ENCODE results near the gene NFATC4.
"Not testable (repeated sequence)": the region's sequence is repeated elsewhere in the genome, so short reads cannot be mapped to it uniquely, and the experiment has no call there.

The NFATC4 gene

DNA sequence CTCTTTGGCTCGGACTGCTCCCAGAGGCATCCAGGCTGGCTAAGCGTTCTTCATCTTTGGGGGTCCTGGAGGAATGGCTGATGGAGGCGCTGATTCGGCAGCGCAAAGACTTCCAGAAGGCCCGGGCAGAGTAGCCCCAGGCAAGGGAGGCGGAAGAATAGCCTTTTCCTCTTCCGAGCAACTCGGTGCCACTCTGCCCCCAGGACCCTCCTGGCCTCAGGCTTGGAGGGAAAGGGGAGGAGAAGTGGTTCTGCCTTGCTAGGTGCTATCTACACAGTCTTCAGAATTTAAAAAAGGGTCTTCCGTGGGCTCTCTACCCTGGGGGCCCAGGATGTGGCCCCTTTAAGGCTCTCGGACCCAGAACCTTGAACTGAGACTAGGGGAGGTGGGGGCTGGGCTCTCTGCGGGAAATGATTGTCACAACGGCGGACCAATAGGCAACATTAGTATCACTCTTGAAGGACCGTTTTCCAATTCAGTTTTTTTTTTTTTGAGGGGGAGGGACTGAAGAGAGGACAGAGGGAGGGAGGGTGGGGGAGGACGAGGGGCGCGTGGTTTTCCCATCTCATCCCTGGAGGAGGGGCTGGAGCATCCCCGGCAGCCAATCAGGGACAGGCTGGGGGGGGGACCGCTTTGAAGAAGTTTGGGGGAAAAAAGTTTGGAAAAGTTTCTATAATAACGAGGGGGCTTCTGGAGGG is at the start of gene NFATC4:
NFATC4 (plus strand) TSS at position 671 of the 698 bp plus-strand sequence. CDS start 157 bp downstream, outside the sequence.
- no peak for DNase-seq

- no peak for DNase-seq
These were observed 46.6 kb upstream of the NFATC4 start for GRCh38 chr14:24321212-24321975.

DNA sequence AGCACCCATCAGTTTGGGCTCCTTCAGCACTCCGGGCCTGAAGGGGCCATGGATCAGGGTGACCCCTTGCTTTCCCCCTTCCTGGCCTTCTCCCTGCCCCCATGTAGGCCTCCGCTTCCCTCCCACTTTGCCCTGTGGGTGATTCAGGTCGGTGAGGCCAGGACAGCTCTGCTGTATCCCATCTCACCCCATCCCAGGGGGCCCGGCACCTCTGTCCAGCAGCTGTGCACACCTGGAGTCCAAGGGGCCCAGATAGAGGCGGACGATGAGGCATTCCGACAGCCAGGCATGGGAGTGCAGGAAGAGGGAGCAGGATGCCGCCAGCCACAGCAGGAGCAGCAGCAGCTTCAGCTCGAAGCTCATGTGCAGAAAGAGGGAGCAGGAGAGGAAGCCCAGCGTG is 45.3 kb upstream of the NFATC4 start:
- DNase-seq = no peak

DNA sequence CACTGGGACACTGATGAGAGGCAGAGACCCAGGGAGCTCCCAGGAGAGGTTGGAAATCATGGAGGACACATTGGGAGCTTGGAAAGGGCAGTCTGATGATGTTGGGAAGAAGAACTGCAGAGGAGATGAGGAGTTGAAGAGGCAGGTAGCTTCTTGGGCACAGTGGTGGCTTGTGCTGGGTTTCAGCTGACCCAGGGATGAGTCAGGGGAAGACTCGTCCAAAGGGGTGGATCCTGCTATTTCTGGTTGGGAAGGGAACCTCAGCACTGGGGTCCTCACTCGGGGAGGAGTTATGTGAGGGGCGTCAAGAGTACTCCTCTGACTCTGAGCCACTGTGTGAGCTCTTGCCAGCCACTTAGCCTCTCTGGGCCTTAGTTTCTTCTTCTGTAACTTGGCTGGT is 44.6 kb upstream of the NFATC4 start:
- DNase-seq = no peak

DNA sequence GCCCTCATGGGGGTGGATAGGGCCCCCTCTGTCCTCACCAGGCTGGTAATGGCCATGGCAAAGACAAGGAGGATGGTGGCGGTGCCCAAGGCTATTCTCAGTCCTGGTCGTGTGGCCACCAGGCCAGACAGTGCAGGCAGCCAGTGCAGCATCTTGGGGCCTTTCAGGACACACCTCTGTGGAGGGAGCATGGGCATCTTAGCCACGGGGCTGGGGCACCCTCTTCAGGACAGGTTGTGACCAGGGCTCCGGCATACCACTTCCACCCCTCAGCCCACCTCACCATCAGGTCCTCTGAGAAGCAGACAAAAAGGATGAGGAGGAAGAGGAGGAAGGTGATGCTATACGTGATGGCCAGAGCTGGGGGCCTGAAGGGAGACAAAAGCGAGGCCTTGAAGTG is 44.0 kb upstream of the NFATC4 start:
- DNase-seq = no peak

DNA sequence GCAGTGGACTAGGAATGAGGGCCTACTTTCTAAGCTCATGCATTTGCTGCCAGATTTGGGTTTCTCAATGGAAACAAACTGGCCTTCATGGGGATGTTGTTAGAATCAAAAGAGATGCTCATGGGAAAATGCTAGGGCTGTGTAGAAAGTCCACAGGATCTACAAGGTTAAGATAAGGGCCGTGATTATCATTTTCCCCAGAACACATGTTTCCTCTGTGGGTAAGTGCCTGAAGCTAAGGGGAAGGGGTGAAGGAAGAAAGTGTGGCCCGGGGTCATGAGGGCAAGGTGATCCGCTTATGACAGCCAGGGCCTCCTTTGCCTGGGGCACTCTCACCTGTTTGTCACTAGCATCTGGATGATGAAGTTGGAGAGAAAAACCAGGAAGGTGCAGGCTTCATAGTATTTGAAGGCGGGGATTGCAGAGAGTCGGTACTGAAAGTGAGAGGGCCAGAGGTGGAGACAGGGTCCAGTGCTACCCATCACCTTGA is 42.9 kb upstream of the NFATC4 start:
- DNase-seq = no peak

GRCh38 chr14:24325963-24326362 is 42.0 kb upstream of the NFATC4 start:
- no peak for DNase-seq

DNA sequence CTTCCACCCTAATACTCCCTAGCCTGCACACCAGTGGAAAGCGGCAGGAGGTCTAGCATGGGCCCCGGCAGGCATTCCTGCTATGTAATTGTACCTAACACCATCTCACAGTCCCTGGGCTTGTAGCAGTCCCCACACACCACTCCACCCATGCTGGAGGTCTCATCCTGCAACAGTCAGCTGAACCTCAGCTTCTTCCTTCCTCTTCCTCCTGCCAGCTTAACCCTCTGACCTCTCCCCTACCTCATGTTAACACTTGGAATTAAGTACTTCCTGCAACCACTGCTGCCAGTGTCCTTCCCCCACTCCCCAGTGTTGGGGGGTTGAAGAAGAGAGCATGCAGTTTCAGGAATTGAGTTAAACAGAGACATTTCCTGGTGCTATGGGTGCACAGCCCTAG is 40.7 kb upstream of the NFATC4 start:
- no peak for DNase-seq

DNA sequence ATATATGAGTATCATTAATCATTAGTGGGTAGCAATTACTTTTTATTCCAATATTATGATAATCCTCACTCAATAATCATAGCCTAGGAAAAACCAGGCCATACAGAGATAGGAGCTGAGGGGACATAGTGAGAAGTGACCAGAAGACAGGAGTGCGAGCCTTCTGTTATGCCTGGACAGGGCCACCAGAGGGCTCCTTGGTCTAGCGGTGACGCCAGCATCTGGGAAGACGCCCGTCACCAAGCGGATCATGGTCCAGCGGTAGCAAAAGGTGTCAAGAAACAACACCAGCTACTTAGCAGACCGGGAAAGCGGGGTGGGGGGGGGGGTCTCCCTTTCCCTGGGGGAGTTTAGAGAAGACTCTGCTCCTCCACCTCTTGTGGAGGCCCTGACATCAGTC is 40.1 kb upstream of the NFATC4 start:
- not testable (repeated sequence) for DNase-seq

DNA sequence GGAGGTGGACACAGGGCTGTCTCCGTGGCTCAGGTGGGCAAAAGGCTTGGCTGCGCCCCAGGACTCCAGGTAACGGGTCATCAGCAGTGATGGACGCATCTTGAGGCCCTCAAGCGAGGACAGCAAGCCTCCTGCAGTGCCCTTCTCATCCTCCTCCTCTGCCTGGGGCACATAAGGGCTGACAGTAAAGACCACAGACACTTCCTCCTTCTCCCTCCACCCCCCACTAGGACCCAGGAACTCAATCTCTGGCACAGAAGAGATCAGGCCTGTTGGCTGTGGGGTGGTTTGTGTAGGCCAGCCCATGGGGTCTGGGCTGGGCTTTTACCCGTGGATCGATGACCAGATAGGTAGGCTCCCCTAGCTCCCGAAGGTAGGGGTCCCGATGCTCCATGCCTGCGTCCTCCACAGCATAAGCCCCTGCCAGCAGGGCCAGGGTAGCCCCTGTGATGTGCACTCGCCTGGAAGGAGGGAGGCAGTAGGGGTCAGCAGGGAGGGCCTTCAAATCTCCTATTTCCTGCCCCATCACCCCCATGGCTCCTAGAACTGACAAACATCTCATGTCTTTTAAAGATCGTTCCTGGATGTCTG is 38.8 kb upstream of the NFATC4 start:
- no peak for DNase-seq

GRCh38 chr14:24329736-24330135 is 38.2 kb upstream of the NFATC4 start:
- DNase-seq = peak; percentile 92

- DNase-seq = no peak
These were observed 36.9 kb upstream of the NFATC4 start for GRCh38 chr14:24330973-24331674.

GRCh38 chr14:24331731-24332267 is 36.2 kb upstream of the NFATC4 start:
- DNase-seq = no peak

GRCh38 chr14:24332268-24332993 is 35.6 kb upstream of the NFATC4 start:
- DNase-seq = peak; percentile 71

DNA sequence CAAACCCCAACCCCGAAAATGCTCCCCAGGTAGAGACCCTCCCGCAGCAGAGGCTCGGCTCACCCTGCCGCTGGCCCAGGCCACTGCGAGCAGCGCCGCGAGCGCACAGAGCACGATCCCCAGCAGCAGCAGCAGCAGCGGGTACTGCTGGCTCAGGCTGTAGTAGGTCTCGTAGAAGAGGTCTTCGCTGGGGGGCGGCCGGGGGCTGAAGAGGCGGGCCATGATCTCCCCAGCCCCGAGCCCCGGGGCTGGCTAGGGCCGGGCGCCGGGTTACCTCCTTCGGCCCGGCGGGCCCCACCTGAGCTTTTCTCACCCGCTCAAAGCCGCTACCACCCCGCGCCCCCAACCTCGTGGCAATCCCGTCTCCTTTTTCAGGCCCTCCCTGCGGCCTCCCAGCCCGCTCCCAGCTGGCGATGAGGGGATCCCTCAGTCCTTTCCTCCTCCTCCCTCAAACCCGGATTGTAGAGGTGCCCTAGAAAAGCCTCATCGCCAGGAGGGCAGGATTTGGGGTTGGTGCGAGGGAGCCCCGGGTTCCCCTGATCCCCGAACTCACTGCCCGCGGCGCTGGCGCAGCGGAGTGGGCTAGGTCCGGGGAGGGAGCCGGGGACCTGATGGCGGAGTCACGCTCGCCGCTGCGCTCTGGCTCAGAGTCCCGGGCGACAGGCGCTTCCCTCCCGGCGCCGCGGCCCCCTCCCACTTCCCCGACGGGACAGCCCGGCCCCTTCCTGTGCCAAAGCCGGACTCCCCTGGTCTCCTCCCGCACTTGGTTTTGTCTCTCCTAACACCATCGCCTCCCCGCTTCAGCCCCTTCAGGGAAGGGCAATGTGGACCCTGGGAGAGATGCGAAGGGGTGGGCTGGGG is 33.3 kb upstream of the NFATC4 start, which contains the start of gene ADCY4:
ADCY4 (minus strand) TSS at position 641 of the 861 bp plus-strand sequence; CDS start at position 222, 419 bp downstream.
- DNase-seq = no peak

DNA sequence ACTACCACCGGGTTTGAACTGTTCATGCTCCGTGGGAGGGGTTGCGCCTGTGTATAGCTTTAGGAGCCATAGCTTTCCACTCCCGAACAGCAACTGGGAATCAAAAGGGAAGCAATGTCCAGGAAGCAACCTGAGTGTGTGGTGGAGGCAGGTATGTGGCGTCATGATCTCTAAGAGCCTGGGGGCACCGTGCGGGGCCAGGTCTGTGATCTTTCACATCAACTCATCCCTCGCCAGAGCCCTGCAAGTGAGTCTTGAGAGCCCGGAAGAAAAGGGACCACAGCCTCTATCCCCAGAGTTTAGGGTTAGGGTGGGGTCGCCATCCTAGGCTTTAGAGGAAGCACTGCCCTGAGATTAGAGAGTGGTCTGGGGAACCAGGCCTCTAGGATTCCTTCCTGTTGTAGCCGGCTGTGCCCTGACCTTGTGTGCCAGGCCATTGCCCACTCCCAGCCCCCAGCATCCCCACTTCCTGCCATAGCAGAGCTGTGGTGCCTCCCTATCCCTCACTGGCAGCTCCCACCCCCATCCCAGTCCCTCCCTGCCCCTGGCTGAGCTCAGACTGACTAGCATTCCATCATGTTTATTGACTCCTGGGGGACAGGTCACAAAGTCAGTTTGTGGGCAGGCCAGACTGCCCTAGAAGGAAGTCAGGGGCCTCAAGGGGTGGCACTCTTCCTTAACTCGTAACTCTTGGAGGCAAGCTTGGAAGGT is 32.4 kb upstream of the NFATC4 start:
- no peak for DNase-seq

DNA sequence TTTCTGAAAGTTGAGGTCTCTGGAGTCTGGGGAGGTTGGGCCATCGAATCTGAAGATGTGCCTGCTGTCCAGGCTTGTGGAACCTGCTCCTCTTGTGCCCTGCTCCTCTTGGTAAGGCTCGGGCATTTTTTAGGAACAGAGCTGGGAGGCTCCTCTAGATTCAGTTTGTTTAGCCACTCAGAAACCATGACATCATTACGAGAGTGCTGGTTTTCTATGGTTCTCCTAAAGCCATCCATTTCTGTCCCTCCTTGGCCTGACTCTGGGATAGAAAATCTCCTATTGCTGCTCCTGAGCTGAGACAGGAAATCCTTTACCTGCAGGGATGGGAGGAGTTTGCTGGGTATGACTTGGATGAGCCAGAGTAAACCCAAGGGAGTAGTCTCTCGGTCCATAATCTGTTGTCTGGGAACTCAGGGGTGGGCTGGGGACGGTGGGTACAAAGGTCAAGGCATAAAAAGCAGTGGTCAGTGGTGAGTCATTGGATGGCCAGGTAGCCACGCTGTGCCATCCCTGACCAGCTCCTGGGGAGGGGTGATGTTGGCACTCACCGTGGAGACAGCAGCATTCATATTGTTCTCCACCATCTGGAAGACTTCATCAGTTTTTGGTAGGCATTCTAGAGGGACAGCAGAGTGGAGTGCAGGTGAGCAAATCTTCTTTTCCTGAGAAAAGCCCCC is 30.7 kb upstream of the NFATC4 start:
- no peak for DNase-seq

GRCh38 chr14:24337824-24338175 is 30.2 kb upstream of the NFATC4 start:
- DNase-seq = no peak

- no peak for DNase-seq
These were observed 29.1 kb upstream of the NFATC4 start for GRCh38 chr14:24338843-24339242.
